ENCODE results near the gene COL4A5. TPM values are rescaled to one million over a fixed set of nuclear protein-coding genes. Genes with fewer than 3 reads are reported as not detected.

The COL4A5 gene
- total RNA-seq, 1 experiment from 2014 or later, result 51.3 TPM

DNA sequence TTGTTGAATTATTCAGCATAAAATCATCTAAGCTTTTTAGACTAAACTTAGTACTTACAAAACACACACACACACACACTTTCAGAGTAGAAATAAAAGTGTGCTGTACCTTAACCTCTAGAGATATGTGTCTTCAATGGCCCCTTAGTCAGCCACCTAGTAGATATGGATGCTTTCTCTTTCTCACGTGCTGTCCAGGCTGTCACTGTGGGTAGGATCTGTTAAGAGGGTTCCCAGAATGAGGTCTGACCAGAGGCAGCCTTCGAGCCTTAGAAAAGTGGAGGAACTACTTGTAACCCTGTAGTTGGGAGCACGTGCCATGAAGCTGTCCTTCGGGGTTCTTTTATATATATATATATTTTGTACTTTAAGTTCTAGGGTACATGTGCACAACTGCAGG lies 117.9 kb downstream of the COL4A5 start:
- Histone ChIP-seq H4K8ac (replicated peaks; ENCODE audit: insufficient read length, low read depth, low read length) (no peak overlapping the region), H3K9ac (ENCODE audit: extremely low read depth, insufficient read length, low read length) (no peak overlapping the region), H3K4ac (ENCODE audit: low read depth, low read length) (no peak overlapping the region), H3K9me3 (ENCODE audit: control insufficient read depth, low read depth, low read length) (no peaks in the 10 kb centered on the region), H3K4me1 (ENCODE audit: insufficient read depth, low read length) (peaks cover 2% of the 10 kb centered on the region; the same call in 1 of the 2 replicates), H2BK15ac (ENCODE audit: low read depth, low read length) (no peak overlapping the region), H3T11ph (ENCODE audit: low read length) (no peak overlapping the region), H2BK12ac (ENCODE audit: insufficient read length, low read depth, low read length) (peak overlapping the region; percentile 18), H2BK20ac (ENCODE audit: low read depth, low read length, poor library complexity, severe bottlenecking) (no peak overlapping the region), H2BK120ac (ENCODE audit: low read depth, low read length, poor library complexity, severe bottlenecking) (no peak overlapping the region), H2AK5ac (ENCODE audit: insufficient read length, low read length) (no peak overlapping the region), H3K27ac (ENCODE audit: insufficient read length, low read depth, low read length) (no peak overlapping the region), H2BK5ac (ENCODE audit: insufficient read length, low read length) (no peak overlapping the region), H3K4me2 (ENCODE audit: insufficient read depth, insufficient read length, low read length) (no peak overlapping the region), H4K91ac (ENCODE audit: insufficient read length, low read depth, low read length) (no peak overlapping the region), H3K23me2 (ENCODE audit: insufficient read length, low read depth, low read length, poor library complexity, severe bottlenecking) (no peaks in the 10 kb centered on the region), H4K20me1 (ENCODE audit: control insufficient read depth, insufficient read depth, insufficient read length) (no peaks in the 10 kb centered on the region), H2AFZ (ENCODE audit: low read length) (no peak overlapping the region), H4K5ac (ENCODE audit: insufficient read length, low read depth, low read length) (no peak overlapping the region), H3K79me1 (ENCODE audit: insufficient read depth, low read depth, low read length, poor library complexity, severe bottlenecking) (no peaks in the 10 kb centered on the region), H3K18ac (ENCODE audit: insufficient read length, low read depth, low read length) (no peak overlapping the region), H3K79me2 (ENCODE audit: insufficient read depth, low read length) (no peaks in the 10 kb centered on the region), H3K27me3 (ENCODE audit: insufficient read depth, low read length) (no peaks in the 10 kb centered on the region), H3K56ac (ENCODE audit: insufficient read length, low read depth, low read length) (no peak overlapping the region), H3K23ac (ENCODE audit: insufficient read length, low read depth, low read length) (no peak overlapping the region), H3K14ac (ENCODE audit: insufficient read depth, low read length) (no peak overlapping the region)
- peaks cover 6 to 10% of the 10 kb centered on the region in 2 experiments for H3K4me1 Mint-ChIP-seq
- no peak for DNase-seq
- H3K4me3 Mint-ChIP-seq, result no peak overlapping the region
- H3K9me3 Mint-ChIP-seq, result no peaks in the 10 kb centered on the region
- H3K27me3 Mint-ChIP-seq (ENCODE audit: low read depth), result no peaks in the 10 kb centered on the region
- peaks cover 18 to 25% (median 22%) of the 10 kb centered on the region in 3 experiments for H3K36me3 Mint-ChIP-seq (ENCODE audit: insufficient read depth in 1 of 3, low read depth in 3 of 3)
- H3K27ac Mint-ChIP-seq, result peak overlapping the region in 1 of 3 experiments; percentile 71; a peak in 1 of 7 replicates
- TF ChIP-seq, protein P1, sequence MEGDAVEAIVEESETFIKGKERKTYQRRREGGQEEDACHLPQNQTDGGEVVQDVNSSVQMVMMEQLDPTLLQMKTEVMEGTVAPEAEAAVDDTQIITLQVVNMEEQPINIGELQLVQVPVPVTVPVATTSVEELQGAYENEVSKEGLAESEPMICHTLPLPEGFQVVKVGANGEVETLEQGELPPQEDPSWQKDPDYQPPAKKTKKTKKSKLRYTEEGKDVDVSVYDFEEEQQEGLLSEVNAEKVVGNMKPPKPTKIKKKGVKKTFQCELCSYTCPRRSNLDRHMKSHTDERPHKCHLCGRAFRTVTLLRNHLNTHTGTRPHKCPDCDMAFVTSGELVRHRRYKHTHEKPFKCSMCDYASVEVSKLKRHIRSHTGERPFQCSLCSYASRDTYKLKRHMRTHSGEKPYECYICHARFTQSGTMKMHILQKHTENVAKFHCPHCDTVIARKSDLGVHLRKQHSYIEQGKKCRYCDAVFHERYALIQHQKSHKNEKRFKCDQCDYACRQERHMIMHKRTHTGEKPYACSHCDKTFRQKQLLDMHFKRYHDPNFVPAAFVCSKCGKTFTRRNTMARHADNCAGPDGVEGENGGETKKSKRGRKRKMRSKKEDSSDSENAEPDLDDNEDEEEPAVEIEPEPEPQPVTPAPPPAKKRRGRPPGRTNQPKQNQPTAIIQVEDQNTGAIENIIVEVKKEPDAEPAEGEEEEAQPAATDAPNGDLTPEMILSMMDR (conservative IDR thresholded peaks at IDR 0.05), result no peak
- WGBS (ENCODE audit: extremely low coverage, insufficient read length, low lambda C conversion rate), result no CpG with 5 or more reads among the region's 4 CpGs

Data from H9 (cell line).